Ovary (tissue), 9 donors: Measurements from ENCODE around the gene DTL. TPM values are rescaled to one million over a fixed set of nuclear protein-coding genes. Genes with fewer than 3 reads are reported as not detected.

ENCODE experiments used
- DNase-seq, 5 donors: peaks; one replicate each; pipeline ENCODE4 v3.0.0-alpha.2; 2019 to 2020
- H3K27ac ChIP-seq, 2 donors: fragments of 200-600 bp; one replicate each; pipeline versions ENCODE4 v1.5.1 to v1.8.0; 2019 to 2022
- H3K27me3 ChIP-seq: fragments of 200-600 bp; one replicate; pipeline ENCODE4 v1.8.0; 2022
- H3K36me3 ChIP-seq: fragments of 200-600 bp; sonication (generic); one replicate; pipeline ENCODE4 v1.5.1; 2019
- H3K4me1 ChIP-seq: one replicate; pipeline ENCODE4 v1.8.1; 2013; ENCODE audit warnings: mild to moderate bottlenecking, moderate library complexity; ENCODE audit not compliant: insufficient read depth
- H3K4me3 ChIP-seq: fragments of 200-600 bp; sonication (generic); one replicate; pipeline ENCODE4 v1.5.1; 2017
- H3K9me3 ChIP-seq, 2 donors: fragments of 200-600 bp in 1 of 2; sonication (generic) in 1 of 2; one replicate each; pipeline versions ENCODE4 v1.5.1 to v1.8.1; 2013 to 2019; ENCODE audit warnings: mild to moderate bottlenecking in 1 of 2, moderate library complexity in 1 of 2
- CTCF ChIP-seq, 3 donors: fragments of 450-650 bp in 2 of 3; fragments of 200-600 bp in 1 of 3; IDR thresholded peaks; one replicate each; pipeline versions ENCODE4 v1.5.1 to v1.8.0; 2016 to 2022; ENCODE audit warnings: antibody characterized with exemption in 3 of 3, mild to moderate bottlenecking in 1 of 3
- EP300 ChIP-seq: sonication (generic); formaldehyde crosslinking; IDR thresholded peaks from one replicate; pipeline ENCODE4 v1.6.1; 2017; ENCODE audit warnings: antibody characterized with exemption
- POLR2A ChIP-seq: fragments of 450-650 bp; IDR thresholded peaks from one replicate; pipeline ENCODE4 v1.6.1; 2017; ENCODE audit warnings: antibody characterized with exemption, mild to moderate bottlenecking, moderate library complexity
- WGBS, 3 donors: extraction: QIAGEN DNeasy Blood & Tissue Kit in 1 of 3; methylation state at CpG; one replicate each; pipeline versions ENCODE4 v1.1.5 to v1.1.7; 2013 to 2017; 5-methylcytosine and 5-hydroxymethylcytosine counted together
- intact Hi-C, 4 donors: fragments of 100-400 bp; cut with DNase I; formaldehyde crosslinking; loops; one replicate each; pipeline versions ENCODE4 v1.11.0 to v1.15.1; 2022 to 2023
- polyA plus RNA-seq, 2 donors: library from polyadenylated mRNA; stranded (reverse); fragments of 200-250 nt in 1 of 2; fragments of 350-450 nt in 1 of 2; fragmentation: Illumina TruSeq in 1 of 2; extraction: RNeasy Lipid Tissue Mini Kit (QIAGEN cat#74804) in 1 of 2; gene quantifications; one replicate each; pipeline ENCODE4 v1.2.3, GENCODE V29; 2013 to 2014
- total RNA-seq, 7 donors: library from RNA; depleted of rRNA in 2 of 7; stranded (reverse); fragments of >200 nt in 2 of 7; fragmentation: NEBNext Ultra II Directional in 3 of 7; extraction: Animal tissue kit (Norgen Biotek cat#: 25700) in 3 of 7; gene quantifications; one replicate each; pipeline versions ENCODE4 v1.1.0 to v1.2.4, GENCODE V29; 2016 to 2023
- donor health status: DM: no; HTN: no; CAD: no; lungs with moderate emphysema.
- donor health status: DM: no; HTN: no; CAD: no.
- donor health status: Bipolar disorder and iron deficiency.
- donor health status: DM: yes; HTN: yes; CAD: no.
- donor health status: DM: no; HTN: no; CAD: no.
- donor health status: DM: yes; HTN: yes; CAD: no.

The DTL gene
- total and polyA plus RNA-seq, 9 donors, result 0.11 to 2.0 (median 0.96) TPM

GRCh38 chr1:212098771-212099170 is 63.2 kb downstream of the DTL start:
- Histone ChIP-seq H3K27ac (no peak overlapping the region), H3K4me1 (no peaks in the 10 kb centered on the region), H3K27me3 (no peaks in the 10 kb centered on the region), H3K4me3 (no peak overlapping the region), H3K36me3 (no peaks in the 10 kb centered on the region), H3K9me3 (no peaks in the 10 kb centered on the region)
- intact Hi-C loops, result loop anchor here in 1 of 4 donors (5.0 kb wide), 1 partner anchor 1554 kb away; no protein-coding TSS in a partner anchor
- TF ChIP-seq EP300, result no peak
- TF ChIP-seq POLR2A, result no peak
- TF ChIP-seq CTCF (IDR thresholded peaks at IDR 0.05), result no peak
- WGBS, 3 donors, result 89 to 95% (median 92%) methylated on average over 3 of the region's 3 CpGs
- DNase-seq, result no peak

GRCh38 chr1:212101251-212101650 is 65.7 kb downstream of the DTL start:
- no peaks in the 10 kb centered on the region for H3K27me3 ChIP-seq
- DNase-seq, result no peak
- intact Hi-C loops, result no loop called here
- H3K9me3 ChIP-seq, result no peaks in the 10 kb centered on the region
- H3K27ac ChIP-seq, result no peak overlapping the region
- H3K4me3 ChIP-seq, result no peak overlapping the region
- TF ChIP-seq CTCF (IDR thresholded peaks at IDR 0.05) (no peak), POLR2A (no peak), EP300 (no peak)
- H3K4me1 ChIP-seq, result no peaks in the 10 kb centered on the region
- H3K36me3 ChIP-seq, result no peaks in the 10 kb centered on the region

GRCh38 chr1:212101735-212102134 is 66.2 kb downstream of the DTL start:
- H3K4me1 ChIP-seq, result no peaks in the 10 kb centered on the region
- DNase-seq, result no peak

GRCh38 chr1:212104586-212105325 is 69.2 kb downstream of the DTL start:
- Histone ChIP-seq H3K27me3 (no peaks in the 10 kb centered on the region), H3K36me3 (no peaks in the 10 kb centered on the region), H3K27ac (no peak overlapping the region), H3K4me3 (no peak overlapping the region), H3K4me1 (no peaks in the 10 kb centered on the region), H3K9me3 (no peaks in the 10 kb centered on the region)
- 39 to 58% (median 46%) methylated on average over 3 of the region's 3 CpGs for WGBS, 3 donors
- no peak for DNase-seq
- intact Hi-C loops, result no loop called here
- TF ChIP-seq POLR2A (no peak), CTCF (IDR thresholded peaks at IDR 0.05) (no peak), EP300 (no peak)

More at GRCh38 chr1:212101735-212102134, 66.2 kb downstream of the DTL start:
- Histone ChIP-seq H3K27me3 (no peaks in the 10 kb centered on the region), H3K36me3 (no peaks in the 10 kb centered on the region), H3K4me3 (no peak overlapping the region), H3K9me3 (no peaks in the 10 kb centered on the region), H3K27ac (no peak overlapping the region)
- WGBS, 3 donors, result 90 to 92% (median 91%) methylated on average over 2 of the region's 2 CpGs
- intact Hi-C loops, result no loop called here
- TF ChIP-seq EP300 (no peak), CTCF (IDR thresholded peaks at IDR 0.05) (no peak), POLR2A (no peak)
